Body of pancreas (tissue), 4 donors: ENCODE data around the gene UCK2. TPM values are rescaled to one million over a fixed set of nuclear protein-coding genes. Genes with fewer than 3 reads are reported as not detected.
A peak's percentile ranks its signal among the peaks of the same experiment; 100 is the strongest.

Experiments
- ATAC-seq: fragments of 150-250 bp; one replicate; pipeline ENCODE4 v1.9.1; 2016
- DNase-seq, 4 donors: peaks; one replicate each; pipeline ENCODE4 v3.0.0-alpha.2; 2019
- H3K27ac ChIP-seq, 4 donors: fragments of 200-600 bp; sonication (generic); 1 replicate in 3 of 4; 2 replicates in 1 of 4; pipeline versions ENCODE4 v1.5.1 to v1.6.1; 2016 to 2019; ENCODE audit warnings: mild to moderate bottlenecking in 1 of 4, mixed read lengths in 1 of 4, moderate library complexity in 1 of 4
- H3K27me3 ChIP-seq, 2 donors: fragments of 200-600 bp; sonication (generic); one replicate each; pipeline ENCODE4 v1.6.0; 2016; ENCODE audit warnings: mild to moderate bottlenecking in 1 of 2
- H3K36me3 ChIP-seq, 2 donors: fragments of 200-600 bp; sonication (generic); replicated peaks in 1 of 2; 2 replicates each; pipeline ENCODE4 v1.5.1; 2016; ENCODE audit warnings: low read depth in 2 of 2; ENCODE audit not compliant: insufficient read depth in 1 of 2
- H3K4me1 ChIP-seq: fragments of 200-600 bp; sonication (generic); one replicate; pipeline ENCODE4 v1.6.0; 2016
- H3K4me3 ChIP-seq, 2 donors: fragments of 200-600 bp; sonication (generic); 1 replicate in 1 of 2; 2 replicates in 1 of 2; pipeline ENCODE4 v1.5.1; 2016 to 2019
- H3K9me3 ChIP-seq, 3 donors: fragments of 200-600 bp; sonication (generic); 1 replicate in 2 of 3; 2 replicates in 1 of 3; pipeline ENCODE4 v1.5.1; 2016
- CTCF ChIP-seq, 7 experiments: fragments of 450-650 bp in 4 of 7; fragments of 200-600 bp in 3 of 7; sonication (generic) in 3 of 7; IDR thresholded peaks; one replicate each; pipeline ENCODE4 v1.5.1; 2016 to 2019; ENCODE audit warnings: antibody characterized with exemption in 7 of 7
- POLR2A ChIP-seq, 3 donors: fragments of 450-650 bp; IDR thresholded peaks; one replicate each; pipeline ENCODE4 v1.6.1; 2016; ENCODE audit warnings: antibody characterized with exemption in 3 of 3, mild to moderate bottlenecking in 2 of 3
- WGBS, 2 donors: methylation state at CpG; one replicate each; pipeline ENCODE4 v1.1.5; 2017; 5-methylcytosine and 5-hydroxymethylcytosine counted together
- intact Hi-C: fragments of 100-400 bp; cut with DNase I; formaldehyde crosslinking; loops from one replicate; pipeline ENCODE4 v1.15.1; 2023
- total RNA-seq, 2 donors: library from RNA; depleted of rRNA; stranded (reverse); fragments of >200 nt; gene quantifications; one replicate each; pipeline ENCODE4 v1.1.0, GENCODE V29; 2016

Gene UCK2
- total RNA-seq, 2 donors from 2014 or later: 23.3 to 27.4 TPM

GRCh38 chr1:165911609-165912281 lies 84.3 kb downstream of the UCK2 start:
- peaks cover 19% of the 10 kb centered on the region for H3K4me1 ChIP-seq
- 93 to 97% methylated on average over 7 of the region's 7 CpGs for WGBS, 2 donors
- H3K27ac ChIP-seq: no peak overlapping the region
- DNase-seq (no peak), ATAC-seq (no peak)
- H3K36me3 ChIP-seq: peaks cover 0 to 5% of the 10 kb centered on the region in 2 donors
- no peak for TF ChIP-seq POLR2A (IDR thresholded peaks at IDR 0.05)
- no peak for TF ChIP-seq CTCF (IDR thresholded peaks at IDR 0.05)
- no peaks in the 10 kb centered on the region for H3K27me3 ChIP-seq
- H3K4me3 ChIP-seq: no peak overlapping the region
- H3K9me3 ChIP-seq: no peaks in the 10 kb centered on the region
- intact Hi-C loops: loop anchor here (5.0 to 10.0 kb wide), 3 partner anchors 194 to 507 kb away; no protein-coding TSS in a partner anchor

- peaks cover 0 to 2% of the 10 kb centered on the region in 2 donors for H3K36me3 ChIP-seq
- ATAC-seq (no peak), DNase-seq (no peak)
- intact Hi-C loops: loop anchor here (5.0 to 10.0 kb wide), 3 partner anchors 195 to 508 kb away; no protein-coding TSS in a partner anchor
- peaks cover 19% of the 10 kb centered on the region for H3K4me1 ChIP-seq
- no peak for TF ChIP-seq POLR2A (IDR thresholded peaks at IDR 0.05)
- TF ChIP-seq CTCF (IDR thresholded peaks at IDR 0.05): no peak
- WGBS, 2 donors: 79% methylated on average over 5 to 6 of the region's 6 CpGs
- no peak overlapping the region for H3K4me3 ChIP-seq
- H3K9me3 ChIP-seq: no peaks in the 10 kb centered on the region
- no peak overlapping the region for H3K27ac ChIP-seq
- H3K27me3 ChIP-seq: no peaks in the 10 kb centered on the region
Observed at GRCh38 chr1:165912638-165913037, 85.2 kb downstream of the UCK2 start.

- H3K9me3 ChIP-seq: no peaks in the 10 kb centered on the region
- H3K4me3 ChIP-seq: no peak overlapping the region
- DNase-seq (peak; percentile 75 to 85 (median 80)), ATAC-seq (peak; percentile 91)
- no peak overlapping the region for H3K27ac ChIP-seq
- peaks cover 19% of the 10 kb centered on the region for H3K4me1 ChIP-seq
- no peaks in the 10 kb centered on the region for H3K36me3 ChIP-seq
- WGBS, 2 donors: 1 to 5% methylated on average over 4 of the region's 4 CpGs
- TF ChIP-seq CTCF (IDR thresholded peaks at IDR 0.05) (peak; percentile 66 to 98 (median 96)), POLR2A (IDR thresholded peaks at IDR 0.05) (no peak)
- no peaks in the 10 kb centered on the region for H3K27me3 ChIP-seq
- intact Hi-C loops: loop anchor here (5.0 to 10.0 kb wide), 3 partner anchors 197 to 509 kb away; no protein-coding TSS in a partner anchor
Observed at GRCh38 chr1:165914136-165914798, 86.9 kb downstream of the UCK2 start.

- no peak for TF ChIP-seq POLR2A (IDR thresholded peaks at IDR 0.05)
- no peak for TF ChIP-seq CTCF (IDR thresholded peaks at IDR 0.05)
- Histone ChIP-seq H3K27ac (peak overlapping the region in 2 of 4 donors; percentile 5 to 6), H3K4me1 (peaks cover 19% of the 10 kb centered on the region), H3K9me3 (no peaks in the 10 kb centered on the region), H3K36me3 (no peaks in the 10 kb centered on the region), H3K4me3 (no peak overlapping the region), H3K27me3 (no peaks in the 10 kb centered on the region)
- intact Hi-C loops: loop anchor here (10.0 kb wide), 2 partner anchors 311 to 511 kb away; no protein-coding TSS in a partner anchor
- ATAC-seq (peak; percentile 43), DNase-seq (peak in 2 of 4 donors; percentile 10 to 37)
- WGBS, 2 donors: 31 to 49% methylated on average over 2 of the region's 2 CpGs
Observed at GRCh38 chr1:165915480-165915879, 88.1 kb downstream of the UCK2 start.
